Suprapubic skin (tissue), 4 donors: ENCODE data around the gene TACR1. TPM values are rescaled to one million over a fixed set of nuclear protein-coding genes. Genes with fewer than 3 reads are reported as not detected.

Experiments
- DNase-seq, 2 donors: peaks; one replicate each; pipeline ENCODE4 v3.0.0-alpha.2; 2019; ENCODE audit warnings: low spot score in 2 of 2
- H3K27ac ChIP-seq: fragments of 200-600 bp; sonication (generic); one replicate; pipeline ENCODE4 v1.5.1; 2019
- H3K27me3 ChIP-seq: fragments of 200-600 bp; sonication (generic); one replicate; pipeline ENCODE4 v1.5.1; 2019
- H3K36me3 ChIP-seq: fragments of 200-600 bp; sonication (generic); one replicate; pipeline ENCODE4 v1.5.1; 2019
- H3K4me1 ChIP-seq: fragments of 200-600 bp; sonication (generic); one replicate; pipeline ENCODE4 v1.5.1; 2019
- H3K4me3 ChIP-seq: fragments of 200-600 bp; sonication (generic); one replicate; pipeline ENCODE4 v1.5.1; 2019; ENCODE audit warnings: mild to moderate bottlenecking
- H3K9me3 ChIP-seq: fragments of 200-600 bp; sonication (generic); one replicate; pipeline ENCODE4 v1.5.1; 2019
- EP300 ChIP-seq: sonication (generic); formaldehyde crosslinking; IDR thresholded peaks from one replicate; pipeline ENCODE4 v1.6.1; 2017; ENCODE audit warnings: antibody characterized with exemption
- POLR2A ChIP-seq, 2 donors: fragments of 450-650 bp; IDR thresholded peaks; one replicate each; pipeline ENCODE4 v1.6.1; 2017; ENCODE audit warnings: antibody characterized with exemption in 2 of 2, mild to moderate bottlenecking in 2 of 2, moderate library complexity in 2 of 2
- POLR2AphosphoS5 ChIP-seq, 3 donors: sonication (generic); formaldehyde crosslinking; IDR thresholded peaks; one replicate each; pipeline ENCODE4 v1.6.1; 2017; ENCODE audit warnings: antibody characterized with exemption in 3 of 3
- WGBS: methylation state at CpG from one replicate; pipeline ENCODE4 v1.1.5; 2018; 5-methylcytosine and 5-hydroxymethylcytosine counted together
- total RNA-seq, 4 donors: library from RNA; depleted of rRNA; stranded (reverse); fragments of >200 nt; gene quantifications; one replicate each; pipeline ENCODE4 v1.1.0, GENCODE V29; 2016
- TF ChIP-seq, protein P1 (sequence below), 2 donors: fragments of 200-600 bp in 1 of 2; fragments of 450-650 bp in 1 of 2; sonication (generic) in 1 of 2; IDR thresholded peaks; one replicate each; pipeline ENCODE4 v1.5.1; 2016 to 2019; ENCODE audit warnings: antibody characterized with exemption in 2 of 2, mild to moderate bottlenecking in 1 of 2, moderate library complexity in 1 of 2

Gene TACR1
- total RNA-seq, 4 donors from 2014 or later, result 0.55 to 4.8 (median 2.4) TPM

DNA sequence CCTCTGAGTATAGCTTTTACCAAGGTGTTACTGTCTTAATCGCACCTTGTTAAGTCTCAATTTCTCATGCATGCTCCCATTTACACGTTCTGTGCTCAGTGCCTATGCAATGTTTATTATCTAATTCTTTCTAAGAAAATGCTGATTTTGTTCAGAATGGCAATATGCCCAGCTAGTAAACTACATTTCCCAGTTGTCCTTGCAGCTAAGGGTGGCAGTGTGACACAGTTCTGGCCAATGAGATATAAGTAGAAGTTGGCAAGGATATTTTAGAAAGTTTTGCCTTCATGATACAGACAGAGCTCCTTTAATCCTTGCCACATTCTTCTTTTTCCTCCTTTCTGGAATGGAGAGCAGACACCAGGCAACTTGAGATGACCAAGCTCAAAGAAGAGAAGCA is 195.5 kb downstream of the TACR1 start:
- no peaks in the 10 kb centered on the region for H3K36me3 ChIP-seq
- WGBS, result 92% methylated on average over 2 of the region's 2 CpGs
- DNase-seq, result no peak

DNA sequence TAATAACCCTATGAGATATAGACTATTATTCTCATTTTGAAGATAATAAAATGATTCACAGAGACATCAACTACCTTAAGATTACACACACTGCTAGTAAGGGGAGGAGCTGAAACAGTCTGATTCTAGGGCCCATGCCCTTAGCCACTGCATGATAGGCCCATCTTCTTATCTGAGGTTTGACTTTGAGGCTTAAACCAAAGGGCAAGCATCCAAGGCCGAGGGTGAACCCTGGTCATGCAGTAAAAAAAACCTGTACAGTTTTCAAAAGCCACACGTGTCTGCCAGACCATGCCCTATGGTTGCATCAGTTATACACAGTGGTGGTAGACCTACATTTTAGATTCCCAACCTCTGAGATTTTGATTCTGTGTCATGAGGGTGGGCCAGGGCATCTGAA is 196.0 kb downstream of the TACR1 start:
- H3K9me3 ChIP-seq, result no peaks in the 10 kb centered on the region
- TF ChIP-seq POLR2AphosphoS5 (IDR thresholded peaks at IDR 0.05), result no peak
- TF ChIP-seq EP300, result no peak
- TF ChIP-seq, protein P1, sequence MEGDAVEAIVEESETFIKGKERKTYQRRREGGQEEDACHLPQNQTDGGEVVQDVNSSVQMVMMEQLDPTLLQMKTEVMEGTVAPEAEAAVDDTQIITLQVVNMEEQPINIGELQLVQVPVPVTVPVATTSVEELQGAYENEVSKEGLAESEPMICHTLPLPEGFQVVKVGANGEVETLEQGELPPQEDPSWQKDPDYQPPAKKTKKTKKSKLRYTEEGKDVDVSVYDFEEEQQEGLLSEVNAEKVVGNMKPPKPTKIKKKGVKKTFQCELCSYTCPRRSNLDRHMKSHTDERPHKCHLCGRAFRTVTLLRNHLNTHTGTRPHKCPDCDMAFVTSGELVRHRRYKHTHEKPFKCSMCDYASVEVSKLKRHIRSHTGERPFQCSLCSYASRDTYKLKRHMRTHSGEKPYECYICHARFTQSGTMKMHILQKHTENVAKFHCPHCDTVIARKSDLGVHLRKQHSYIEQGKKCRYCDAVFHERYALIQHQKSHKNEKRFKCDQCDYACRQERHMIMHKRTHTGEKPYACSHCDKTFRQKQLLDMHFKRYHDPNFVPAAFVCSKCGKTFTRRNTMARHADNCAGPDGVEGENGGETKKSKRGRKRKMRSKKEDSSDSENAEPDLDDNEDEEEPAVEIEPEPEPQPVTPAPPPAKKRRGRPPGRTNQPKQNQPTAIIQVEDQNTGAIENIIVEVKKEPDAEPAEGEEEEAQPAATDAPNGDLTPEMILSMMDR (IDR thresholded peaks at IDR 0.05), result no peak
- no peak for TF ChIP-seq POLR2A (IDR thresholded peaks at IDR 0.05)
- H3K4me1 ChIP-seq, result no peaks in the 10 kb centered on the region
- no peak overlapping the region for H3K4me3 ChIP-seq
- no peaks in the 10 kb centered on the region for H3K36me3 ChIP-seq
- H3K27ac ChIP-seq, result no peak overlapping the region
- H3K27me3 ChIP-seq, result no peaks in the 10 kb centered on the region
- WGBS, result 53% methylated on average over 2 of the region's 2 CpGs
- no peak for DNase-seq

More for the DNA sequence above, 195.5 kb downstream of the TACR1 start:
- Histone ChIP-seq H3K27ac (no peak overlapping the region), H3K27me3 (no peaks in the 10 kb centered on the region), H3K4me1 (no peaks in the 10 kb centered on the region), H3K4me3 (no peak overlapping the region), H3K9me3 (no peaks in the 10 kb centered on the region)
- TF ChIP-seq POLR2A (IDR thresholded peaks at IDR 0.05) (no peak), EP300 (no peak), POLR2AphosphoS5 (IDR thresholded peaks at IDR 0.05) (no peak)
- TF ChIP-seq, protein P1 (IDR thresholded peaks at IDR 0.05), result no peak

DNA sequence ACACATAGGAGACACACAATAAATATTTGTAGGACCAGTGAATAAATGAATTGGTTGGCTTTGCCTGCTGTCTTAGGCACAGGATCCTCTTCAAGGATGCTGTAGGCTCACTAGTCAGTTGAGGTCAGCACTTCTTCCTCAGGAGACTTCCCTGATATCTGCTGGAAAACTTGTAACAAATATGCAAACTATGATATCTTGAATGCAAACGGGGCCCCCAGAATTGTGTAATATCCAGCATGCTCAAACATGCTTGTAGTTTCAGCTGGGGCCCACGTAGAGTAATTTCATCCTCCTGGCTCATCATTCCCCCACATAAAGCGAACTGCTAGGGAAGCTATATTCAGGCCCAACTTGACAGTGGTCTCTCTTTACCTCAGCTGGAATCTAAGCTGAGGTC is 197.3 kb downstream of the TACR1 start:
- H3K9me3 ChIP-seq, result no peaks in the 10 kb centered on the region
- H3K27ac ChIP-seq, result no peak overlapping the region
- no peak for DNase-seq
- WGBS, result 77% methylated on average over 3 of the region's 3 CpGs
- no peaks in the 10 kb centered on the region for H3K27me3 ChIP-seq
- no peak overlapping the region for H3K4me3 ChIP-seq
- H3K4me1 ChIP-seq, result no peaks in the 10 kb centered on the region
- TF ChIP-seq, protein P1 (IDR thresholded peaks at IDR 0.05), result no peak
- no peak for TF ChIP-seq EP300
- no peak for TF ChIP-seq POLR2A (IDR thresholded peaks at IDR 0.05)
- no peak for TF ChIP-seq POLR2AphosphoS5 (IDR thresholded peaks at IDR 0.05)
- no peaks in the 10 kb centered on the region for H3K36me3 ChIP-seq

DNA sequence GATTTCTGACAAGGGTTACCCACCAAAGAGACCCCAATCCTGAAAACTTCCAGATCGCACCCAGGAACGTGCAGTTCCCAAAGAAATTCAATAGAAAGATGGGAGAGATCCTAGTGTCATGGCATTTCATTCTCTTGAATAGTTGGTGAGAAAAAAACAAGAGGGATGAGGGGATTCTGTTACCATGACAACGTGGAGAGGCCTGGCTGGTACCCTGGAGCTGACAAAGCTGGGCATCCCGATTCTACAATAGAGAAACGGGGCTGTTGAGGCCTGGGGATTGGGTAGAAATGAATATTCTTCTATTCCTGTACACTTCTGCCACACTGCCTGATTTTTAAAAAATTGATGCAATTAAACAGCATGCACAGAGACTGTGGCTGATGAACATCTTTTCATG is 199.9 kb downstream of the TACR1 start:
- WGBS, result 97% methylated on average over 5 of the region's 5 CpGs
- Histone ChIP-seq H3K9me3 (no peaks in the 10 kb centered on the region), H3K4me3 (no peak overlapping the region), H3K36me3 (no peaks in the 10 kb centered on the region), H3K27me3 (no peaks in the 10 kb centered on the region), H3K27ac (no peak overlapping the region), H3K4me1 (no peaks in the 10 kb centered on the region)
- TF ChIP-seq POLR2A (IDR thresholded peaks at IDR 0.05), result no peak
- TF ChIP-seq, protein P1 (IDR thresholded peaks at IDR 0.05), result no peak
- no peak for TF ChIP-seq POLR2AphosphoS5 (IDR thresholded peaks at IDR 0.05)
- TF ChIP-seq EP300, result no peak
- DNase-seq, result no peak

Other genes starting within 250 kb of the TACR1 start
- gene POLE4, start 240.9 kb downstream of the TACR1 start, total RNA-seq, result 10 to 100 TPM in 3 of 4 donors, 1 to 10 TPM in 1; 5.7 to 20.0 (median 13.8) TPM